BJ (cell line): ENCODE results near the gene AEBP2. TPM values are rescaled to one million over a fixed set of nuclear protein-coding genes. Genes with fewer than 3 reads are reported as not detected.
"Not testable (repeated sequence)": the region's sequence is repeated elsewhere in the genome, so short reads cannot be mapped to it uniquely, and the experiment has no call there.

Experiments
- CTCF ChIA-PET: fragments of 350-600 bp; formaldehyde crosslinking; extraction: SDS; loops from one replicate; lab custom pipeline; 2021; ENCODE audit warnings: antibody characterized with exemption, inconsistent platforms; lab: Yijun Ruan, JAX
- POLR2A ChIA-PET: fragments of 300-600 bp; sonication (Branson Sonifier 250); formaldehyde crosslinking; extraction: SDS; loops from one replicate; lab custom pipeline; 2021; ENCODE audit warnings: antibody characterized with exemption; lab: Charles Lee
- DNase-seq: peaks from one replicate; pipeline ENCODE4 v3.0.0-alpha.2; 2011; ENCODE audit warnings: low read depth
- H3K27me3 ChIP-seq: 2 replicates; pipeline ENCODE4 v1.6.0; 2011; ENCODE audit warnings: low read length; ENCODE audit not compliant: control insufficient read depth, insufficient read depth
- H3K36me3 ChIP-seq: 2 replicates; pipeline ENCODE4 v1.5.1; 2011; ENCODE audit warnings: low read length; ENCODE audit not compliant: control insufficient read depth, insufficient read depth
- H3K4me3 ChIP-seq: 2 replicates; pipeline ENCODE4 v1.5.1; 2011; ENCODE audit warnings: low read depth, mild to moderate bottlenecking, control low read depth, low read length
- polyA plus RNA-seq: library from polyadenylated mRNA; depleted of rRNA; stranded (reverse); fragments of >200 nt; gene quantifications from 2 replicates; pipeline ENCODE4 v1.2.3, GENCODE V29; 2011
- TF ChIP-seq, protein P1 (sequence below): IDR thresholded peaks from 2 replicates; pipeline ENCODE4 v1.5.1; 2011; ENCODE audit warnings: low read depth, mild to moderate bottlenecking, control low read depth, inconsistent platforms, low read length, moderate library complexity; ENCODE audit not compliant: insufficient read depth

Gene AEBP2
- polyA plus RNA-seq, 1 experiment, result 6.3 TPM

- no peaks in the 10 kb centered on the region for H3K36me3 ChIP-seq
- no peak for DNase-seq
- POLR2A ChIA-PET, result no interaction called here
- TF ChIP-seq, protein P1, sequence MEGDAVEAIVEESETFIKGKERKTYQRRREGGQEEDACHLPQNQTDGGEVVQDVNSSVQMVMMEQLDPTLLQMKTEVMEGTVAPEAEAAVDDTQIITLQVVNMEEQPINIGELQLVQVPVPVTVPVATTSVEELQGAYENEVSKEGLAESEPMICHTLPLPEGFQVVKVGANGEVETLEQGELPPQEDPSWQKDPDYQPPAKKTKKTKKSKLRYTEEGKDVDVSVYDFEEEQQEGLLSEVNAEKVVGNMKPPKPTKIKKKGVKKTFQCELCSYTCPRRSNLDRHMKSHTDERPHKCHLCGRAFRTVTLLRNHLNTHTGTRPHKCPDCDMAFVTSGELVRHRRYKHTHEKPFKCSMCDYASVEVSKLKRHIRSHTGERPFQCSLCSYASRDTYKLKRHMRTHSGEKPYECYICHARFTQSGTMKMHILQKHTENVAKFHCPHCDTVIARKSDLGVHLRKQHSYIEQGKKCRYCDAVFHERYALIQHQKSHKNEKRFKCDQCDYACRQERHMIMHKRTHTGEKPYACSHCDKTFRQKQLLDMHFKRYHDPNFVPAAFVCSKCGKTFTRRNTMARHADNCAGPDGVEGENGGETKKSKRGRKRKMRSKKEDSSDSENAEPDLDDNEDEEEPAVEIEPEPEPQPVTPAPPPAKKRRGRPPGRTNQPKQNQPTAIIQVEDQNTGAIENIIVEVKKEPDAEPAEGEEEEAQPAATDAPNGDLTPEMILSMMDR, result no peak
- 0 out of 2 replicates have a peak, but pooled peaks cover 2% of the 10 kb centered on the region for H3K27me3 ChIP-seq
- no peak overlapping the region for H3K4me3 ChIP-seq
- CTCF ChIA-PET, result no interaction called here
These were observed 40.6 kb upstream of the AEBP2 start for GRCh38 chr12:19398376-19399363.

- DNase-seq, H3K4me3 ChIP-seq, POLR2A ChIA-PET, H3K36me3 ChIP-seq, H3K27me3 ChIP-seq: not testable (repeated sequence)
- CTCF ChIA-PET, result interaction anchor here (0.7 kb wide), 1 partner anchor 9 kb away, joined by 3 read pairs; no protein-coding TSS in a partner anchor
These were observed 38.5 kb upstream of the AEBP2 start for GRCh38 chr12:19400649-19401285.

DNA sequence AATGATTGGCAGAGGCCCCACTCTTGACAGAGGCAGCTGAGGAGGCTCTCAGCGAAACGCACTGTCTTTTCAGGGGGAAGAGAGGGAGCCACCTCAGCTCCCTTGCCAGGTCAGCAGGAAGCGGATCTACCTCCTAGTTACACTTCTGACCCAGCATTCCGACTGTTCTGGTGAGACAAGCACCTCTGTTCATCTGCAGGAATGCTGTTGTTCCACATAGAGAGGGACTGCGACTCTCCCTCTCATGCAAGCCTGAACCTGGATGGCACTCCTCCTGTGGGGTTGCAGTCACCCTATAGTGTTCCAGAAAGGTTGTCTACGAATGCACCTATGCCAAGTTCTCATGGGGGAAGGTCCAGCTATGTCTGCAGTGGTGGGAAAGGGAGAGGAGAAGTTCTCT is 37.1 kb upstream of the AEBP2 start:
- DNase-seq, result no peak
- ChIA-PET CTCF (no interaction called here), POLR2A (no interaction called here)
- 0 out of 2 replicates have a peak, but pooled peaks cover 2% of the 10 kb centered on the region for H3K27me3 ChIP-seq
- TF ChIP-seq, protein P1, result no peak
- no peaks in the 10 kb centered on the region for H3K36me3 ChIP-seq
- H3K4me3 ChIP-seq, result no peak overlapping the region

GRCh38 chr12:19402743-19403431 is 36.4 kb upstream of the AEBP2 start:
- TF ChIP-seq, protein P1, result no peak
- H3K36me3 ChIP-seq, result no peaks in the 10 kb centered on the region
- 0 out of 2 replicates have a peak, but pooled peaks cover 2% of the 10 kb centered on the region for H3K27me3 ChIP-seq
- H3K4me3 ChIP-seq, result no peak overlapping the region
- ChIA-PET CTCF (no interaction called here), POLR2A (no interaction called here)
- DNase-seq, result no peak

DNA sequence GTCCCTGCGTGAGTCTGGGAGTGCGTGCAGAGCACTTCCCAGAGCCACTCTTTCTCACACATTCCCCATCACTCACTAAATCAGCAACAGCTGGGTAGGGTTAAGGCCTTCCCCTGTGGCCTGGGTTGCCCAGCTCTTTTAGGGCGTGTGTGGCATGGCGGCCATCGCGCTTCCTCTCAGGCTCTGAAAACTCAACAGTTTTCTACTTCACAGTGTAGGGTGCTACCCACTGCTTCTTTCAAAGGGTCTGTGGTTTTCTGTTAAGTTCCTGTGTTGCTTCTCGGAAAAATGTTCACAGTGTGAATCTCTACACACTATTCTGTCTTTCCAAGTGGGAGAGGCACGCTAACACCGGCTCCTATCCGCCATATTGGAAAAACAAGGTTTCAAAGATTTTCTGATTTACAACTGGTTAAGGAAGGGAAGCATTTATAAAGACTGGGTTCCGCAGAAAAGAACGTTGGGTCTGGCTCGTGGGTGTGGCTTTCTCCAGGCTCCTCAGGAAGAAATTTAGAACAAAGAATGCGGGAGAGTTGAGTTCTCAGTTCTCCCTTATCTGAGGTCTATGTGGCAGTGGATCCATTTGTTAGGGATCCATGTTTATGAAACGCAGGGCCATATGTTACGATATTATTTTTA is 34.9 kb upstream of the AEBP2 start:
- H3K27me3 ChIP-seq, result 0 out of 2 replicates have a peak, but pooled peaks cover 2% of the 10 kb centered on the region
- CTCF ChIA-PET, result no interaction called here

More for the DNA sequence above, 34.9 kb upstream of the AEBP2 start:
- DNase-seq, result no peak
- H3K36me3 ChIP-seq, result no peaks in the 10 kb centered on the region
- POLR2A ChIA-PET, result no interaction called here
- TF ChIP-seq, protein P1, result no peak
- H3K4me3 ChIP-seq, result no peak overlapping the region
